Activated T-helper 17 cell treated with anti-CD3 and anti-CD28 coated beads, Interleukin-2, amount 50 U/mL, for 72 hours (primary cell): Measurements from ENCODE around the gene HYAL3. TPM values are rescaled to one million over a fixed set of nuclear protein-coding genes. Genes with fewer than 3 reads are reported as not detected.

Experiments
- ATAC-seq: fragments of 150-1000 bp; cut with Tn5 transposase; replicated peaks from 2 replicates; pipeline ENCODE4 v1.10.0; 2021; ENCODE audit warnings: mild to moderate bottlenecking, moderate library complexity
- H3K27ac Mint-ChIP-seq: one replicate; pipeline ENCODE4 v1.8.0; 2022; ENCODE audit warnings: mixed read lengths
- H3K27me3 Mint-ChIP-seq: one replicate; pipeline ENCODE4 v1.8.0; 2022; ENCODE audit warnings: mixed read lengths
- H3K36me3 Mint-ChIP-seq: one replicate; pipeline ENCODE4 v1.8.0; 2022; ENCODE audit warnings: low read depth, mild to moderate bottlenecking, mixed read lengths
- H3K4me1 Mint-ChIP-seq: one replicate; pipeline ENCODE4 v1.8.0; 2022; ENCODE audit warnings: mixed read lengths
- H3K4me3 Mint-ChIP-seq: one replicate; pipeline ENCODE4 v1.8.0; 2022; ENCODE audit warnings: mild to moderate bottlenecking, mixed read lengths
- H3K9me3 Mint-ChIP-seq: one replicate; pipeline ENCODE4 v1.8.0; 2022; ENCODE audit warnings: mixed read lengths
- total RNA-seq, 2 donors: library from RNA; stranded (reverse); gene quantifications; one replicate each; pipeline ENCODE4 v1.2.3, GENCODE V29; 2022

The HYAL3 gene
- total RNA-seq, 2 donors from 2014 or later = 12.2 to 13.0 TPM

- no peaks in the 10 kb centered on the region for H3K27me3 Mint-ChIP-seq
- no peaks in the 10 kb centered on the region for H3K9me3 Mint-ChIP-seq
- peak; percentile 80 for ATAC-seq
- peak overlapping the region; percentile 98 for H3K4me3 Mint-ChIP-seq
- peaks cover 80% of the 10 kb centered on the region for H3K36me3 Mint-ChIP-seq
- H3K27ac Mint-ChIP-seq = peak overlapping the region; percentile 93
- peaks cover 20% of the 10 kb centered on the region for H3K4me1 Mint-ChIP-seq
These were observed 38.1 kb upstream of the HYAL3 start for GRCh38 chr3:50337175-50337861.

DNA sequence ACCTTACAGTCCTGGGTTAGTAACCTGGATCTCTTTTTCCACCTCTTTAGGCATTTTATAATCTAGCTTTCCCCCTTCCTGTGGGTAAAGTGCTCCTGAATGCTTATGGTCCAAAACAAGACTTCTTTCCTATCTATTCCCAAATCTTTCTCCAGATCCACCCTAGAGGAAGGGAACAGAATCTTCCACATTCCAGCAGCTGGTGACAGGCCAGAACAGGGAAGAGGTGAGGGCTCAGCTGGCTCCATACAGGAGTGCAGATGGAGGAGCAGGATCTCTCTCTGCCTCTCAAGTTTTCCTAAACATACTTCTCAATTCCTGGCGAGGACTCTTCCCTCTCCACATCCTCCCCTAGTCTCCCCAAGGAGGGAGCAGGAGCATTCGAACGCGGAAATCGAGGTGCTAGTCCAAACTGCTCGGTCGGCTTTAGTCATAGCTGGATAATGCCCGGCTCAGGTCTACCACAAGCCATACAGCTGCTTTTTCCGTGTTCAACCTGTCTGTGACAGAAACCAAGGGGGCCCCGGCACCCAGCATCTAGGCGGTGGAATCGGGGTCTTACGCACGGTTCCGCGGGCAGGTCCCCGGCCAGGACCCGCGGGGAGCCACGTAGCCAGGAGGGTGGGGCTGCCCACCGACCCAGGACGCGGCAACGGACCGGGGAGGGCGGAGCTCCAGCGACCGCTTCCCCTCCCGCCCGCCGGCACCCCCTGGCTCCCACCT, 37.4 kb upstream of the HYAL3 start:
- peaks cover 87% of the 10 kb centered on the region for H3K36me3 Mint-ChIP-seq
- peak overlapping the region; percentile 98 for H3K4me3 Mint-ChIP-seq
- H3K9me3 Mint-ChIP-seq = no peaks in the 10 kb centered on the region
- peak overlapping the region; percentile 93 for H3K27ac Mint-ChIP-seq
- peak; percentile 48 for ATAC-seq
- no peaks in the 10 kb centered on the region for H3K27me3 Mint-ChIP-seq
- H3K4me1 Mint-ChIP-seq = peaks cover 20% of the 10 kb centered on the region

- no peak for ATAC-seq
- Mint-ChIP-seq H3K9me3 (no peaks in the 10 kb centered on the region), H3K27ac (peak overlapping the region; percentile 82), H3K4me1 (peaks cover 20% of the 10 kb centered on the region), H3K36me3 (peaks cover 100% of the 10 kb centered on the region), H3K4me3 (peak overlapping the region; percentile 98), H3K27me3 (no peaks in the 10 kb centered on the region)
These were observed 35.3 kb upstream of the HYAL3 start for GRCh38 chr3:50334339-50335075.

- peaks cover 99% of the 10 kb centered on the region for H3K36me3 Mint-ChIP-seq
- H3K9me3 Mint-ChIP-seq = no peaks in the 10 kb centered on the region
- peaks cover 14% of the 10 kb centered on the region for H3K4me1 Mint-ChIP-seq
- peak overlapping the region; percentile 82 for H3K27ac Mint-ChIP-seq
- H3K27me3 Mint-ChIP-seq = no peaks in the 10 kb centered on the region
- H3K4me3 Mint-ChIP-seq = peak overlapping the region; percentile 98
- no peak for ATAC-seq
These were observed 34.6 kb upstream of the HYAL3 start for GRCh38 chr3:50333744-50334328.

DNA sequence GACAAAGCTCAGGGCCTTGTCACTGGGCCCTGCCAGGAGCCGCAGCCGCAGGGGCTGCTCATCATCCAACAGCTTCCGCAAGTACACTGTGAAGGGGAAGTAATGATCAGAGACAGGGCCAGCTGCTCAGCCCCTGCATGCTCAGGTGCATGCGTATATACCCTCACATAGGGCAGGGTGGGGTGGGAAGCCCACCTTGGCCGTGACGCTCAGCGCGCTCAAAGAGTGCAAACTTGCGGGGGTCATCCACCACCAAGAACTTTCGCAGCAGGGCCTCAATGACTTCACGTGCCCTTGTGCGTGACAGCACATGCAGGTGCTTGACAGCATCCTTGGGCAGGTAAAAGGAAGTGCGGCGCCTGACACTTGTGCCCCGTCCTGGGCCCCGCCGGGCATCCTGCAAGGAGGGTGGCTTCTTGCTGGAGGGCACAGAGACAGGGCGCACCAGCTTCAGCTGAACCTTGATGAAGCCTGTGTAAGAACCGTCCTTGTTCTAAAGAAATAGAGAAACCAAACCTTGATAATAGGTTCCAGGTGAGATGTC, 32.2 kb upstream of the HYAL3 start:
- no peak for ATAC-seq
- Mint-ChIP-seq H3K36me3 (peaks cover 84% of the 10 kb centered on the region), H3K27me3 (no peaks in the 10 kb centered on the region), H3K4me1 (peaks cover 9% of the 10 kb centered on the region), H3K9me3 (no peaks in the 10 kb centered on the region), H3K27ac (no peak overlapping the region), H3K4me3 (no peak overlapping the region)

DNA sequence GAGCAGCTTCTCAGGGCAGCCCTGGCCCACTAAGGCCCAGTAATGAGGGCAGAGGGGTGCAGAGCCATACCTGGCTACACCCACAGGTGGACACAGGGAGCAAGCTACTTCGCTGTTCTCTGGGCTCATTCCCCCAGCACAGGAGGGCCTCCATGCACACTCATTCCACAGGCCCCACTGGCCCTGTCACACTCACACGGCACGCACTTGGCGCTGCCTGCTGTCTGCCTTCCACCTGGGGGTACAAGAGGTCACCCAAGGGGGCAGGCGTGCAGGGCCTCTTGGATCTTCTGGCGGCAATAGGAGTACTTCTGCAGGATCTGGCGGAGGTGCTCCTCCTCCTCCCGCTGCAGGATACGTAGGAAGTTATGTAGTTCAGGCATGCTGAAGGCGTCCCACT, 31.1 kb upstream of the HYAL3 start:
- Mint-ChIP-seq H3K4me1 (peaks cover 9% of the 10 kb centered on the region), H3K9me3 (no peaks in the 10 kb centered on the region), H3K36me3 (peaks cover 75% of the 10 kb centered on the region), H3K4me3 (no peak overlapping the region), H3K27ac (no peak overlapping the region), H3K27me3 (no peaks in the 10 kb centered on the region)
- ATAC-seq = no peak

GRCh38 chr3:50327943-50328691, 28.9 kb upstream of the HYAL3 start, which contains the start of gene TUSC2:
Gene TUSC2, minus strand, starts transcription at chr3:50328223. Its CDS starts 124 bp downstream, at chr3:50328099.
- Mint-ChIP-seq H3K9me3 (no peaks in the 10 kb centered on the region), H3K27me3 (no peaks in the 10 kb centered on the region), H3K4me1 (no peaks in the 10 kb centered on the region), H3K36me3 (peaks cover 62% of the 10 kb centered on the region), H3K4me3 (peak within 1 kb of the TSS; percentile 82), H3K27ac (peak within 1 kb of the TSS; percentile 87)
- ATAC-seq = peak; percentile 98

DNA sequence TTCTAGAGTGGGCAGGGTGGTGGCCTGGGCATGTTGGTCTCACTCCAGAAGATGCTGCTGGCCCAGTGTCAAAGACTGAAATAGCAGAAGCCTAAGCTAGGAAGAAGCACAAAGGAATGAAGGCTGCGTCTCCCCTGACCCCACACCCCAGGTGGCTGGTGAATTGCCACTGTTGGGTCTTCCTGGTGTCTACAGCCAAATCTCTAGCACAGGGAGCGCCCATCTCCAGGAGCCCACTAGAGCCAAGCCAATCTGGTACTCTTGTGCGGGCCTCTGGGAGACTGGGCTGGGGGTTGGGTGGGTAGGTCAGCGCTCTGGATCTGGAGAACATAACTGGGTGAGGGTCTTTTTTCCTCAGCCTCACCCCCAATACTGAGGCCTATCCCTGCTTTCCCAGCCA, 27.9 kb upstream of the HYAL3 start:
- no peak for ATAC-seq

GRCh38 chr3:50326182-50326541, 27.0 kb upstream of the HYAL3 start:
- no peaks in the 10 kb centered on the region for H3K4me1 Mint-ChIP-seq
- peaks cover 42% of the 10 kb centered on the region for H3K36me3 Mint-ChIP-seq
- H3K4me3 Mint-ChIP-seq = peak overlapping the region; percentile 82
- no peak overlapping the region for H3K27ac Mint-ChIP-seq
- H3K27me3 Mint-ChIP-seq = no peaks in the 10 kb centered on the region
- H3K9me3 Mint-ChIP-seq = no peaks in the 10 kb centered on the region
- no peak for ATAC-seq

More for the DNA sequence above, 27.9 kb upstream of the HYAL3 start:
- H3K27me3 Mint-ChIP-seq = no peaks in the 10 kb centered on the region
- H3K9me3 Mint-ChIP-seq = no peaks in the 10 kb centered on the region
- H3K4me1 Mint-ChIP-seq = no peaks in the 10 kb centered on the region
- H3K4me3 Mint-ChIP-seq = peak overlapping the region; percentile 82
- peak overlapping the region; percentile 87 for H3K27ac Mint-ChIP-seq
- H3K36me3 Mint-ChIP-seq = peaks cover 52% of the 10 kb centered on the region

- Mint-ChIP-seq H3K4me1 (no peaks in the 10 kb centered on the region), H3K4me3 (peak overlapping the region; percentile 82), H3K27me3 (no peaks in the 10 kb centered on the region), H3K27ac (no peak overlapping the region), H3K36me3 (peaks cover 37% of the 10 kb centered on the region), H3K9me3 (no peaks in the 10 kb centered on the region)
- ATAC-seq = no peak
These were observed 26.4 kb upstream of the HYAL3 start for GRCh38 chr3:50325497-50326181.

GRCh38 chr3:50325113-50325480, 25.9 kb upstream of the HYAL3 start:
- Mint-ChIP-seq H3K4me3 (no peak overlapping the region), H3K36me3 (peaks cover 31% of the 10 kb centered on the region), H3K27me3 (no peaks in the 10 kb centered on the region), H3K9me3 (no peaks in the 10 kb centered on the region), H3K27ac (peak overlapping the region; percentile 4), H3K4me1 (peaks cover 2% of the 10 kb centered on the region)
- no peak for ATAC-seq

DNA sequence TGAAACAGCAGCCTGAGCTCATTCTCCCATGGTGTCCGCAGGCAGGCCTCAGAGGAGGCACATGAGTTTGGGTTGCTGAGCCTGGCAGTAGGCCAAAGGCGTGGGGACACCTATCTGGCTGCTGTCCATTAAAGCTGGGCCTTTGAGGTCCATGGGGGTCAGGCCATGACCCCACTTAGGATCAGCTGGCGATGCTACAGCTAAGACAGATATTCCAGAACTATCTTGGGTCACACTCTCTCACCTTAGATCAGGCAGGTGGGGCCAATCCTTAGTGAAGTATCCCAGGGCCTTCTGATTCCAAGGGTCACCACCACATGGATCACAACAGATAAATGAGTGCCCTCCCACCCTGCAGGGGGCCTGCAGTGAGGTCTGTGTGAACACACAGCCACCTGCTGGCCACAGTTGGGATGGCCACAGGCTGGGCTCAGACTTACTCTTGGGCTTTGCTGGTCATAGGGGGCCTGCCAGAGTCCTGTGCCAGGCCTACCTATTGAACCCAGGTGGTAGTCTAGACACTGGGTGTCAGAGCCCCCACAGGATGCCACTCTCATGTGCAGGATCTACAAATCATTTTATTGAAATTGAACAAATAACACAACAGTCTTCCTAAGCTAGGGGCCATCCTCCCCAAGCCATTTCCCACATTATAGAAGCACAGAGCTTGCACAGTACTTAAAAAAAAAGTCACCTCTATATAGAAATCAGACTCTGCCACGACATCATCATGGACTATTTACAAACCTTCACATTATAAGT, 25.3 kb upstream of the HYAL3 start:
- H3K36me3 Mint-ChIP-seq = peaks cover 26% of the 10 kb centered on the region
- peak overlapping the region; percentile 4 for H3K27ac Mint-ChIP-seq
- no peak for ATAC-seq
- peaks cover 6% of the 10 kb centered on the region for H3K4me1 Mint-ChIP-seq
- no peaks in the 10 kb centered on the region for H3K27me3 Mint-ChIP-seq
- H3K9me3 Mint-ChIP-seq = no peaks in the 10 kb centered on the region
- no peak overlapping the region for H3K4me3 Mint-ChIP-seq
